CD14-positive monocyte (primary cell): Measurements from ENCODE around the gene SLFN12L. TPM values are rescaled to one million over a fixed set of nuclear protein-coding genes. Genes with fewer than 3 reads are reported as not detected.

Source experiments
- DNase-seq, 3 donors: peaks; one replicate each; pipeline ENCODE4 v3.0.0-alpha.2; 2011 to 2022
- H2AFZ ChIP-seq: 2 replicates; pipeline ENCODE4 v1.6.0; 2012; ENCODE audit warnings: mild to moderate bottlenecking, low read depth, low read length, inconsistent platforms; ENCODE audit not compliant: insufficient read depth, poor library complexity, severe bottlenecking
- H3K27ac ChIP-seq, 2 donors: 1 replicate in 1 of 2; 2 replicates in 1 of 2; pipeline ENCODE4 v1.5.1; 2012 to 2013; ENCODE audit warnings: low read length in 2 of 2, control low read depth in 1 of 2, inconsistent platforms in 1 of 2, low read depth in 1 of 2, mild to moderate bottlenecking in 1 of 2
- H3K27me3 ChIP-seq, 2 donors: one replicate each; pipeline versions ENCODE4 v1.6.0 to v1.6.1; 2011 to 2013; ENCODE audit warnings: low read length in 2 of 2; ENCODE audit not compliant: control insufficient read depth in 2 of 2, insufficient read depth in 2 of 2
- H3K36me3 ChIP-seq, 2 donors: replicated peaks in 1 of 2; 1 replicate in 1 of 2; 2 replicates in 1 of 2; pipeline versions ENCODE4 v1.5.1 to v1.6.1; 2012 to 2013; ENCODE audit warnings: low read length in 2 of 2, control low read depth in 1 of 2, inconsistent platforms in 1 of 2, mild to moderate bottlenecking in 1 of 2; ENCODE audit not compliant: insufficient read depth in 2 of 2, control insufficient read depth in 1 of 2
- H3K4me1 ChIP-seq, 2 donors: 1 replicate in 1 of 2; 2 replicates in 1 of 2; pipeline versions ENCODE4 v1.5.1 to v1.6.1; 2012 to 2013; ENCODE audit warnings: low read length in 2 of 2, control low read depth in 1 of 2, inconsistent platforms in 1 of 2, mild to moderate bottlenecking in 1 of 2, moderate library complexity in 1 of 2; ENCODE audit not compliant: insufficient read depth in 2 of 2, control insufficient read depth in 1 of 2
- H3K4me2 ChIP-seq: replicated peaks from 2 replicates; pipeline ENCODE3; 2012; ENCODE audit warnings: low read length, moderate library complexity, mild to moderate bottlenecking; ENCODE audit not compliant: poor library complexity, severe bottlenecking; ENCODE audit errors: extremely low read depth
- H3K4me3 ChIP-seq, 3 experiments: fragments of 200-600 bp in 1 of 3; sonication (generic) in 1 of 3; replicated peaks in 1 of 3; 1 replicate in 2 of 3; 2 replicates in 1 of 3; pipeline ENCODE4 v1.5.1; 2011 to 2013; ENCODE audit warnings: low read length in 3 of 3, mild to moderate bottlenecking in 3 of 3, control low read depth in 2 of 3, low read depth in 2 of 3, inconsistent platforms in 1 of 3, moderate library complexity in 1 of 3
- H3K79me2 ChIP-seq: 2 replicates; pipeline ENCODE4 v1.6.0; 2012; ENCODE audit warnings: mild to moderate bottlenecking, control low read depth, inconsistent platforms, low read length, moderate library complexity; ENCODE audit not compliant: insufficient read depth
- H3K9ac ChIP-seq: 2 replicates; pipeline ENCODE4 v1.6.0; 2017; ENCODE audit warnings: low read length, mild to moderate bottlenecking; ENCODE audit not compliant: insufficient read depth, poor library complexity, severe bottlenecking
- H3K9me3 ChIP-seq, 2 donors: replicated peaks in 1 of 2; 1 replicate in 1 of 2; 2 replicates in 1 of 2; pipeline versions ENCODE4 v1.5.1 to v1.6.1; 2012 to 2013; ENCODE audit warnings: low read length in 2 of 2, control low read depth in 1 of 2; ENCODE audit not compliant: control insufficient read depth in 1 of 2, insufficient read depth in 1 of 2
- H4K20me1 ChIP-seq: 2 replicates; pipeline ENCODE4 v1.6.0; 2012; ENCODE audit warnings: mild to moderate bottlenecking, low read length, control low read depth, moderate library complexity; ENCODE audit not compliant: insufficient read depth
- H3K27ac Mint-ChIP-seq, 7 donors: one replicate each; pipeline ENCODE4 v1.8.0; 2020; ENCODE audit warnings: mild to moderate bottlenecking in 7 of 7, mixed read lengths in 7 of 7, moderate library complexity in 6 of 7, inconsistent platforms in 2 of 7
- H3K27me3 Mint-ChIP-seq, 3 donors: one replicate each; pipeline ENCODE4 v1.8.0; 2021 to 2022; ENCODE audit warnings: low read depth in 3 of 3, mild to moderate bottlenecking in 3 of 3, mixed read lengths in 3 of 3, moderate library complexity in 3 of 3, inconsistent platforms in 1 of 3
- H3K36me3 Mint-ChIP-seq, 2 donors: one replicate each; pipeline ENCODE4 v1.8.0; 2020; ENCODE audit warnings: mixed read lengths in 2 of 2, inconsistent platforms in 1 of 2, mild to moderate bottlenecking in 1 of 2
- H3K4me1 Mint-ChIP-seq: one replicate; pipeline ENCODE4 v1.8.0; 2020; ENCODE audit warnings: mild to moderate bottlenecking, mixed read lengths
- H3K4me3 Mint-ChIP-seq, 2 donors: one replicate each; pipeline ENCODE4 v1.8.0; 2020; ENCODE audit warnings: mild to moderate bottlenecking in 2 of 2, mixed read lengths in 2 of 2, moderate library complexity in 1 of 2
- H3K9me3 Mint-ChIP-seq, 7 donors: one replicate each; pipeline ENCODE4 v1.8.0; 2020 to 2022; ENCODE audit warnings: mixed read lengths in 7 of 7, mild to moderate bottlenecking in 6 of 7, moderate library complexity in 6 of 7, inconsistent platforms in 2 of 7
- CTCF ChIP-seq: fragments of 200-600 bp; IDR thresholded peaks from one replicate; pipeline ENCODE4 v1.8.0; 2022; ENCODE audit warnings: antibody characterized with exemption, mild to moderate bottlenecking
- WGBS: methylation state at CpG from one replicate; pipeline ENCODE4 v1.1.5; 2013; ENCODE audit warnings: missing lambda C conversion rate; ENCODE audit not compliant: insufficient coverage; 5-methylcytosine and 5-hydroxymethylcytosine counted together
- intact Hi-C, 2 donors: fragments of 100-400 bp; cut with micrococcal nuclease; formaldehyde crosslinking; loops; one replicate each; pipeline versions ENCODE4 v1.15.0 to v1.15.1; 2023
- polyA plus RNA-seq, 3 donors: library from polyadenylated mRNA; depleted of rRNA in 1 of 3; unstranded in 2 of 3; stranded (reverse) in 1 of 3; fragments of 300-500 nt in 2 of 3; fragments of >200 nt in 1 of 3; fragmentation: Illumina TruSeq in 2 of 3; gene quantifications; 1 replicate in 2 of 3; 2 replicates in 1 of 3; pipeline ENCODE4 v1.2.3, GENCODE V29; 2012 to 2021

Gene SLFN12L
- polyA plus RNA-seq, 3 donors = 0.14 to 0.25 (median 0.24) TPM

GRCh38 chr17:35515027-35515426 is 22.5 kb downstream of the SLFN12L start:
- H4K20me1 ChIP-seq = no peaks in the 10 kb centered on the region
- TF ChIP-seq CTCF = no peak
- H3K79me2 ChIP-seq = no peaks in the 10 kb centered on the region
- no peak for DNase-seq
- H3K4me1 ChIP-seq = no peaks in the 10 kb centered on the region
- H3K9ac ChIP-seq = no peak overlapping the region
- 78% methylated on average over 21 of the region's 21 CpGs for WGBS
- H3K36me3 ChIP-seq = no peaks in the 10 kb centered on the region
- Mint-ChIP-seq H3K9me3 (peaks cover 0 to 6% (median 5%) of the 10 kb centered on the region in 7 donors), H3K4me1 (peaks cover 4% of the 10 kb centered on the region), H3K27me3 (peaks cover 19 to 32% (median 25%) of the 10 kb centered on the region in 3 donors), H3K36me3 (no peaks in the 10 kb centered on the region), H3K4me3 (peak overlapping the region in 1 of 2 donors; percentile 61), H3K27ac (no peak overlapping the region)
- H3K27me3 ChIP-seq = peaks cover 0 to 26% of the 10 kb centered on the region in 2 donors
- no peak overlapping the region for H2AFZ ChIP-seq
- no peak overlapping the region for H3K4me3 ChIP-seq
- intact Hi-C loops = no loop called here
- no peak overlapping the region for H3K27ac ChIP-seq
- H3K4me2 ChIP-seq = no peak overlapping the region
- no peaks in the 10 kb centered on the region for H3K9me3 ChIP-seq

GRCh38 chr17:35514564-35514963 is 22.9 kb downstream of the SLFN12L start:
- DNase-seq = no peak
- Histone ChIP-seq H3K4me1 (no peaks in the 10 kb centered on the region), H3K4me3 (no peak overlapping the region), H3K27me3 (peaks cover 0 to 26% of the 10 kb centered on the region in 2 donors), H3K27ac (no peak overlapping the region), H3K9me3 (no peaks in the 10 kb centered on the region), H3K9ac (no peak overlapping the region), H2AFZ (no peak overlapping the region), H4K20me1 (no peaks in the 10 kb centered on the region), H3K36me3 (no peaks in the 10 kb centered on the region), H3K79me2 (no peaks in the 10 kb centered on the region), H3K4me2 (no peak overlapping the region)
- no peak for TF ChIP-seq CTCF
- peaks cover 19 to 33% (median 28%) of the 10 kb centered on the region in 3 donors for H3K27me3 Mint-ChIP-seq
- H3K36me3 Mint-ChIP-seq = no peaks in the 10 kb centered on the region
- H3K9me3 Mint-ChIP-seq = peaks cover 2 to 9% (median 6%) of the 10 kb centered on the region in 7 donors
- 92% methylated on average over 2 of the region's 2 CpGs for WGBS
- intact Hi-C loops = no loop called here
- H3K27ac Mint-ChIP-seq = no peak overlapping the region
- peaks cover 4% of the 10 kb centered on the region for H3K4me1 Mint-ChIP-seq
- H3K4me3 Mint-ChIP-seq = peak overlapping the region in 1 of 2 donors; percentile 9
